SK-N-MC (cell line): ENCODE results near the gene SIRPG.

Source experiments
- EZH2 ChIP-seq: fragments of 200-600 bp; sonication (generic); IDR thresholded peaks from one replicate; pipeline ENCODE4 v1.6.1; 2017; ENCODE audit warnings: antibody characterized with exemption
- FOXP2 ChIP-seq: optimal IDR thresholded peaks from 2 replicates; pipeline ENCODE3; 2011; ENCODE audit warnings: mild to moderate bottlenecking, moderate library complexity; ENCODE audit not compliant: insufficient read depth; ENCODE audit errors: extremely low read length, control extremely low read depth
- POLR2AphosphoS5 ChIP-seq: IDR thresholded peaks from 2 replicates; pipeline ENCODE4 v1.6.1; 2012; ENCODE audit warnings: mild to moderate bottlenecking, low read depth, low read length, borderline replicate concordance

DNA sequence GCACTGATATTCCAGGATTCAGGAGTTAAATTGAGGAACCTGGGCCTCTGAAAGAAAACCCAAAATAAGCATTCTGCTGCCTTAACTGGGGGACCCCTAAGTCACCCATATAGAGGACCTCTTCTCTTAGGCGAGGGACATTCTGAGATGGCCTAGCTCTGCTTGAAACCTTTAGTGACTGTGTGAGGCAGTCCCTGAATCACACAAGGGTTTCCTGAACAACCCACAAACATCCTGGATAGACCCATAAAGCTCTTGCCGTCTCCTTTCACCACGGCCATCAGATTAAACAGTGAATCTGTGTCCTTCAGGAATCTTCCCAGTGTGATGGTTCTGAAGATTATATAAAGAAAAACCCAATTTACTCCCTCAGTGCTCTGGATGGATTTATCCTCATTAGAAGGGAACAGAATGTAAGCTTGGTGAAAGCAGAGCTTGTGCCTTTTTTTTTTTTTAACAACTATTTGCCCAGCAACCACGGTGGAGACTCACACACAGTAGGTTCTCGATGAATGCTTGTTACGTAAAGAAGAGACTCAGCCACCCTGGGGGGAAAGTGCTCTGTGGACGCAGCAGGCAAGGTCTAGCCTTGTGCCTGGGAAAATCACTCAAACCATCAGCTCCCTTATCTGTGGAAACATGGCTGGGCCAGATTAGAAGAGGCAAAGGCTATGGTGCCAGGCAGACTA lies 39.1 kb upstream of the SIRPG start:
- TF ChIP-seq POLR2AphosphoS5 (no peak), EZH2 (no peak), FOXP2 (no peak)
